ENCODE measurements around the gene SPOCK1. TPM values are rescaled to one million over a fixed set of nuclear protein-coding genes. Genes with fewer than 3 reads are reported as not detected.

SPOCK1 gene
- total RNA-seq, 4 donors from 2014 or later = 8.6 to 34.8 (median 13.2) TPM

GRCh38 chr5:137040024-137040423 is 459.1 kb downstream of the SPOCK1 start:
- Histone ChIP-seq H3K4me3 (no peak overlapping the region), H3K4me1 (no peaks in the 10 kb centered on the region), H3K9me3 (no peaks in the 10 kb centered on the region), H3K27ac (no peak overlapping the region), H3K36me3 (no peaks in the 10 kb centered on the region), H3K27me3 (no peaks in the 10 kb centered on the region)
- TF ChIP-seq EP300 (IDR thresholded peaks at IDR 0.05; ENCODE audit: low read depth) = no peak
- 78 to 100% methylated on average over 1 to 4 of the region's 4 CpGs for WGBS, 2 donors (ENCODE audit: low coverage in 1 of 2)
- intact Hi-C loops (cut with DNase I; ENCODE audit: low total_unique reads) (no loop called here), in situ Hi-C loops (cut with MboI; ENCODE audit: low pct_ligation_motif_present in 1 of 4, low pct_unique_long_range_greater_than_20kb in 1 of 4, low sequenced_read_pairs in 3 of 4) (no loop called here)
- DNase-seq = no peak

GRCh38 chr5:137037848-137038247 is 461.3 kb downstream of the SPOCK1 start:
- in situ Hi-C loops (cut with MboI; ENCODE audit: low pct_ligation_motif_present in 1 of 4, low pct_unique_long_range_greater_than_20kb in 1 of 4, low sequenced_read_pairs in 3 of 4) (no loop called here), intact Hi-C loops (cut with DNase I; ENCODE audit: low total_unique reads) (no loop called here)
- H3K27ac ChIP-seq = no peak overlapping the region
- no peak for TF ChIP-seq POLR2AphosphoS5 (IDR thresholded peaks at IDR 0.05)
- no peak for TF ChIP-seq CTCF (IDR thresholded peaks at IDR 0.05)
- no peak for TF ChIP-seq POLR2A (IDR thresholded peaks at IDR 0.05)
- no peak for TF ChIP-seq EP300 (IDR thresholded peaks at IDR 0.05; ENCODE audit: low read depth)
- no peaks in the 10 kb centered on the region for H3K4me1 ChIP-seq
- no peak for DNase-seq
- no peaks in the 10 kb centered on the region for H3K27me3 ChIP-seq
- H3K4me3 ChIP-seq = no peak overlapping the region
- no peaks in the 10 kb centered on the region for H3K36me3 ChIP-seq
- H3K9me3 ChIP-seq = no peaks in the 10 kb centered on the region
- 43% methylated on average over 2 of the region's 2 CpGs; no CpG with 5 or more reads in 1 of the 2 donors for WGBS, 2 donors (ENCODE audit: low coverage in 1 of 2)

- H3K36me3 ChIP-seq = no peaks in the 10 kb centered on the region
- in situ Hi-C loops (cut with MboI; ENCODE audit: low pct_ligation_motif_present in 1 of 4, low pct_unique_long_range_greater_than_20kb in 1 of 4, low sequenced_read_pairs in 3 of 4) = no loop called here
- no peak overlapping the region for H3K27ac ChIP-seq
- no peaks in the 10 kb centered on the region for H3K9me3 ChIP-seq
- no peaks in the 10 kb centered on the region for H3K27me3 ChIP-seq
- no peak for TF ChIP-seq CTCF (IDR thresholded peaks at IDR 0.05)
- TF ChIP-seq POLR2A (IDR thresholded peaks at IDR 0.05) = no peak
- TF ChIP-seq EP300 (IDR thresholded peaks at IDR 0.05; ENCODE audit: low read depth) = no peak
- TF ChIP-seq POLR2AphosphoS5 (IDR thresholded peaks at IDR 0.05) = no peak
- intact Hi-C loops (cut with DNase I; ENCODE audit: low total_unique reads) = no loop called here
- H3K4me3 ChIP-seq = no peak overlapping the region
- DNase-seq = no peak
- WGBS, 2 donors (ENCODE audit: low coverage in 1 of 2) = 44% methylated on average over 7 of the region's 7 CpGs; no CpG with 5 or more reads in 1 of the 2 donors
- no peaks in the 10 kb centered on the region for H3K4me1 ChIP-seq
These were observed 462.5 kb downstream of the SPOCK1 start for GRCh38 chr5:137036640-137037039.

- intact Hi-C loops (cut with DNase I; ENCODE audit: low total_unique reads) (no loop called here), in situ Hi-C loops (cut with MboI; ENCODE audit: low pct_ligation_motif_present in 1 of 4, low pct_unique_long_range_greater_than_20kb in 1 of 4, low sequenced_read_pairs in 3 of 4) (no loop called here)
- 17 to 50% methylated on average over 1 of the region's 1 CpG for WGBS, 2 donors (ENCODE audit: low coverage in 1 of 2)
These were observed 463.6 kb downstream of the SPOCK1 start for GRCh38 chr5:137035480-137035878.

More at GRCh38 chr5:137035480-137035878, 463.6 kb downstream of the SPOCK1 start:
- no peaks in the 10 kb centered on the region for H3K4me1 ChIP-seq
- DNase-seq = no peak
- H3K27me3 ChIP-seq = no peaks in the 10 kb centered on the region
- no peaks in the 10 kb centered on the region for H3K9me3 ChIP-seq
- no peak overlapping the region for H3K4me3 ChIP-seq
- TF ChIP-seq CTCF (IDR thresholded peaks at IDR 0.05) = no peak
- TF ChIP-seq EP300 (IDR thresholded peaks at IDR 0.05; ENCODE audit: low read depth) = no peak
- H3K36me3 ChIP-seq = no peaks in the 10 kb centered on the region
- no peak overlapping the region for H3K27ac ChIP-seq

Data from transverse colon (tissue), 4 donors.